HFF-Myc (cell line): ENCODE data around the gene IFI16.
"Not testable (repeated sequence)": the region's sequence is repeated elsewhere in the genome, so short reads cannot be mapped to it uniquely, and the experiment has no call there.

ENCODE experiments used
- DNase-seq: peaks from one replicate; pipeline ENCODE4 v3.0.0-alpha.2; 2011; ENCODE audit warnings: low read depth; ENCODE audit errors: extremely low read depth
- H3K4me3 ChIP-seq: replicated peaks from 2 replicates; pipeline ENCODE4 v1.5.1; 2011; ENCODE audit warnings: low read depth, mild to moderate bottlenecking, control low read depth, low read length
- CTCF ChIP-seq: IDR thresholded peaks from 2 replicates; pipeline ENCODE4 v1.5.1; 2012; ENCODE audit warnings: mild to moderate bottlenecking, low read depth, low read length, control low read depth; ENCODE audit errors: missing control alignments

IFI16 gene

GRCh38 chr1:159030877-159031447, 21.3 kb downstream of the IFI16 start:
- DNase-seq: no peak
- H3K4me3 ChIP-seq: no peak overlapping the region
- no peak for TF ChIP-seq CTCF

- no peak for TF ChIP-seq CTCF
- DNase-seq: no peak
- no peak overlapping the region for H3K4me3 ChIP-seq
Observed at GRCh38 chr1:159040206-159040605, 30.5 kb downstream of the IFI16 start.

- no peak for DNase-seq
- H3K4me3 ChIP-seq: no peak overlapping the region
- no peak for TF ChIP-seq CTCF
Observed at GRCh38 chr1:159040893-159041724, 31.4 kb downstream of the IFI16 start.

GRCh38 chr1:159046486-159046885, 36.8 kb downstream of the IFI16 start:
- H3K4me3 ChIP-seq, DNase-seq: not testable (repeated sequence)

GRCh38 chr1:159051436-159051835, 41.7 kb downstream of the IFI16 start:
- no peak for TF ChIP-seq CTCF
- no peak for DNase-seq
- no peak overlapping the region for H3K4me3 ChIP-seq

- no peak for DNase-seq
- TF ChIP-seq CTCF: no peak
Observed at GRCh38 chr1:159054427-159054826, 44.7 kb downstream of the IFI16 start.

GRCh38 chr1:159055181-159055641, 45.5 kb downstream of the IFI16 start:
- H3K4me3 ChIP-seq: no peak overlapping the region
- DNase-seq: no peak
- TF ChIP-seq CTCF: no peak

More at GRCh38 chr1:159054427-159054826, 44.7 kb downstream of the IFI16 start:
- H3K4me3 ChIP-seq: no peak overlapping the region
